Endothelial cell of hepatic sinusoid (primary cell): Measurements from ENCODE around the gene SLC15A1.

ENCODE experiments used
- in situ Hi-C: cut with HindIII; loops from 2 replicates; pipeline ENCODE4 v1.10.0; 2017; ENCODE audit warnings: low sequenced_read_pairs

SLC15A1 gene

DNA sequence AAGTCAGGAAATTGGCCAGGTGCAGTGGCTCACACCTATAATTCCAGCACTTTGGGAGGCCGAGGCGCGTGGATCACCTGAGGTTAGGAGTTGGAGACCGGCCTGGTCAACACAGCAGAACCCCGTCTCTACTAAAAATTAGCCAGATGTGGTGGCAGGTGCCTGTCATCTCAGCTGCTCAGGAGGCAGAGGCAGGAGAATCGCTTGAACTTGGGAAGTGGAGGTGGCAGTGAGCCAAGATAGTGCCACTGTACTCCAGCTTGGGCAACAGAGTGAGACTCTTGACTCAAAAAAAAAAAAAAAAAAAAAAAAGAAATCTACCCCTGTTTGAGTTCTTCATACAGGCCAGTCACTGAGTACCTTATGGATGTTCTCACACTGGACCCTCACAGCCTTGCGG, 42.0 kb downstream of the SLC15A1 start:
- in situ Hi-C loops = loop anchor here (10.0 kb wide), 1 partner anchor 184 kb away; no protein-coding TSS in a partner anchor

DNA sequence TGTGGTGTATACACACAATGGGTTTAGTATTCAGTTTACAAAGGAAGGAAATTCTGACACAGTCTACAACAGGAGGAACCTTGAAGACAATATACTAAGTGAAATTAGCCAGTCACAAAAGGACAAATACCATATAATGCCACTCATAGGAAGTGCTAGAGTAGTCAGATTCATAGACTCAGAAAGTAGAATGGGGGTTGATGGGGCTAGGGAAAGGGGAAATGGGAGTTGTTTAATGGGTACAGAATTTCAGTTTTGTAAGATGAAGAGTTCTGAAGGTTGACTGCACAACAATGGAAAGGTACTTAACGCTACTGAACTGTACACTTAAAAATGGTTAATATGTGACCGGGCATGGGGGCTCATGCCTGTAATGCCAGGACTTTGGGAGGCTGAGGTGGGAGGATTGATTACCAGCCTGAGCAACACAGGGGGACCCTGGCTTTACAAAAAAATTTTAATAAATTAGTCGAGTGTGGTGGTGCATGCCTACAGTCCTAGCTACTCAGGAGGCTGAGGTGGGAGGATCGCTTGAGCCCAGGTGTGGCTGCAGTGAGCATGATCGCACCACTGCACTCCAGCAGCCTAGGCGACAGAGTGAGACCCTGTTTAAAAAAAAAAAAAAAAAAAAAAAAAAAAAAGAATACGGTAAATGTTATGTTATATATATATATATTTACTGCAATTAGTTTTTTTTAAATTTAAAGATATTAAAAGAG, 45.0 kb downstream of the SLC15A1 start:
- in situ Hi-C loops = no loop called here

DNA sequence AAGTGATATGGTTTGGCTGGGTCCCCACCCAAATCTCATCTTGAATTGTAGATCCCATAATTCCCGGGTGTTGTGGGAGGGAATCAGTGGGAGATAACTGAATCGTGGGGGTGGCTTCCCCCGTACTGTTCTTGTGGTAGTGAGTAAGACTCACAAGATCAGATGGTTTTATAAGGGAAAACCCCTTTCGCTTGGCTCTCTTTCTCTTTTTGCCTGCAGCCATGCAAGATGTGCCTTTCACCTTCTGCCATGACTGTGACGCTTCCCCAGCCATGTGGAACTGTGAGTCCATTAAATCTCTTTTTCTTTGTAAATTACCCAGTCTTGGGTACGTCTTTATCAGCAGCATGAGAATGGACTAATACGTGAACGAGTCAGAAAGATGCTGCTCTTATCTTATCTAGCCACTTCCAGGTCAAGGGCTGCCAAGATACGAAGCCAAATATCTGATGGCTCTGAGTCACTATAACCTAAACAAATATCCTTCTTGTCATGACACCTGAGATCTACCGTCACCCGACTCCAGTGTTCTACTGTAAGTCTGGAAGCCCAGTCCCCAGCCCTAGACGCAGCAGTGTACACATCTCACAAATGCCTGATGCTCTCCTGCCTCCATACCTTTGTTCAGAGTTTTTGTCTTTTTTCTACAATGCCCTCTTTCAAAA, 45.9 kb downstream of the SLC15A1 start:
- in situ Hi-C loops = no loop called here

DNA sequence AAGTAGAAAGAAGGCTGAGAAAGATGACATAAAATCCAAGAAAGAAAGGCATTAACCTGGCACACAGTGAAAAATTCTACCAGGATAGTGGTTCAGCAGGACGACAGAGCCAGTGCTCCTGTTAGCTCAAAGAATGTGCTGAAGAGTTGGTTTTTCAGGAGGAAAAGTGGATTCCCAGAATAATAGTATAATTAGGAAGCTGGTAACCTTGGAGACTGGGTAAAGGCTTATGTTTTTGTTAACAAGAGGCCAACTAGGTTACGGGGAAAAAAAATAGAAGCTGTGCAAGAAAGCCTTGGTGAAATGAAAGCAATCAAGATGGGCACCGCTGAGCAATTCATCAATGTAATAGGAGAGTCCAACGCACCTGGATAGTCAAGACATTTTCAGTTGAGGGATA, 54.7 kb downstream of the SLC15A1 start:
- in situ Hi-C loops = no loop called here

DNA sequence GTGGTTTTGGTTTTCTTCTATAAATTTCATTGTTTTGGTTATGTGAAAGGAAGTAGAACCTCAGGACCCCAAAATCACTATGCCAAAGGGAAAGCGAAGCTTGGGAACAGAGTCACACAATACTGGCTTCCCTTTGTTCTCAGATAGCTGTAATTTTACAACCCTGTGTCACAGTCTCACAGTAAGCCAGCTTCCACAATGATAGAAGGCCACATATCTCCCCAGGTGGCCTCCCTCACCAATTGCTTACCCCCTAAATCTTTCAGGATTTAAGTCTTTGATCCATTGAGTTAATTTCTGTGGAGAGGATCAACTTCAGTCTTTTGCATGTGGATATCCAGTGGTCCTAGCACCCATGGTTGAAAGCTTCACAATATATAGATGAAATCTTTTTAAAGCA, 58.7 kb downstream of the SLC15A1 start:
- in situ Hi-C loops = no loop called here

DNA sequence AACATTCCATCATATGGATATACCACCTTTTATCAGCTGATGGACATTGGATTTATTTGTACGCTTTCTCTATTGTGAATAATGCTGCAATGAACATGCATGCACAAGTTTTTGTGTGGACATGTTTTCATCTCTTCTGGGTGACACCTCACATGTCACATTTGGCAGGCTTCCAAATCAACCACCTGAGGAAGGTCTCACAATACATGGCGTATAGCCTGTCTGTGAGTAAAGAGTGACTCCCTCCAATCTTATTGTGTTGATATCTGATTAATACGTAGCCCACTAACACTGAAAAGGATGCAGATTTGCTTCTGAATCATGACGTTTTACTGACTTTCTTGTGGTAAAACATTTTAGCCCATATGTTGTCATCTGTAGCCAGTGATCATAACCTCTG, 61.1 kb downstream of the SLC15A1 start:
- in situ Hi-C loops = no loop called here

DNA sequence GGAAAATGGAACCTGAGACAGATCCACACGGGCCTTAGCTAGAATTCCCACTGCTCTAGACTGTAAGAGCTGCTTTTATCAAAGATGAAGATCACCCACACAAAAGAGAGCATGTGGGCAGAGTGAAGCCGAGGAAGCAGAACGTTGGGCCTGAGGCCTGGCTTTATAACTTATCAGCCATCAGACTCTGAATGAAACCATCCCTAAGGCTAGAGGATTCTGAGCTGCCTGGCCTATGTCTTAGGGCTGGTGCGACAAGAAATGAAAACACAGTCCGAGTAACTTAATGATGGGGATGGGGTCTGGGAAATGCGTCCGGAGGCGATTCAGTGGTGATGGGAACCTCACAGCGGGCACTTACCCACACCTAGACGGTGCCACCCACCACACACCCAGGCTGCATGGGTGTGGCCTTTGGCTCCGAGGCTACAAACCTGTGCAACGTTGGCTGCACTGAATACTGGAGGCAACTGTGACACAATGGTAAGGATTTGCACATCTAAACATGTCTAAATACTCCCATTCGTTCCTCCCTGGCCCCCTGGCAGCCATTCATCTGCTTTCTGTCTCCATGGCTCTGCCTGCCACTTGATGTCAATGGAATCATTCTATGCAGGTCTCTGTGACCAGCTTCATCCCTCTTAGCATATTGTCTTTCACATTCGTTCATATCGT, 62.0 kb downstream of the SLC15A1 start:
- in situ Hi-C loops = no loop called here

DNA sequence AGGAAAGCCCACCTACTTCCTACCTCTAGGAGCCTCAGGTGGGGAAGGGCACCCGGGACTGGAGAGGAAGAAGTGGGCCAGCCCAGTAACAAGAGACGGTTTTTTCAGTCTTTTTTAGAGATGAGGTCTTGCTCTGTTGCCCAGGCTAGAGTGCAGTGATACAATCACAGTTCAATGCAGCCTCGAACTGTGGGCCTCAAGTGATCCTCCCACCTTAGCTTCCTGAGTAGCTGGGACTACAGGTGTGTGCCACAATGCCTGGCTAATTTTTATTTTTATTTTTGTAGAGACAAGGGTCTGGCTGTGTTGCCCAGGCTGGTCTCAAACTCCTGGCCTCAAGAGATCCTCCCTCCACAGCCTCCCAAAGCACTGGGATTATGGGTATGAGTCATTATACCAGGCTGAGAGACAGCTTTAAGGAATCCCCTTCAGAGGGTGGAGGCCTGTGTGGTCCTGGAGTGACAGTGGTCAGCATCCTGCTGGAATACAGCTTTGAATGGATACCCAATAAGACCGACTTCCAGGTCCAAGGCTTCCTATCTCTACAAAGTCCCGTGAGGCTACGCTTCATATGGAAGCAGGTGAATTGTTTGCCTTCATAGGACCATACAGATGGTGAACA, 63.0 kb downstream of the SLC15A1 start:
- in situ Hi-C loops = no loop called here

DNA sequence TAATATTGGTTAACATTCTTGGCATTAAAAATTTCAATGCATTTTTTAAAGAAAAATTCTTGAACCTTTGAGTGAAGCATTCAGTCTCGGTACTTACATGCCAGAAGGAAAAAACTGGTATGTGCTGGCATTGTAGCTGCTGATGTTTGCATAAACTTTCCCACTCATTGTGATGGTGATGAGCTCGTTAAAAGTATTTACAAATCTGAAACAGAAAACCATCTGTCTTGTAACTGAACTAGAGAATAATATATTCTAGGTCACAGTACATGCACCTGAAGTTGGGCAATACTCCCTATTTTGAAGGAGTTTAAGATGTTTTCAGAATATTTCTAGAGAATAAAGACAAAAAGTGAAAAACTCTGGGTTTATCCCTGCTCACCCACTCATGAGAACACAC, 64.1 kb downstream of the SLC15A1 start:
- in situ Hi-C loops = no loop called here

DNA sequence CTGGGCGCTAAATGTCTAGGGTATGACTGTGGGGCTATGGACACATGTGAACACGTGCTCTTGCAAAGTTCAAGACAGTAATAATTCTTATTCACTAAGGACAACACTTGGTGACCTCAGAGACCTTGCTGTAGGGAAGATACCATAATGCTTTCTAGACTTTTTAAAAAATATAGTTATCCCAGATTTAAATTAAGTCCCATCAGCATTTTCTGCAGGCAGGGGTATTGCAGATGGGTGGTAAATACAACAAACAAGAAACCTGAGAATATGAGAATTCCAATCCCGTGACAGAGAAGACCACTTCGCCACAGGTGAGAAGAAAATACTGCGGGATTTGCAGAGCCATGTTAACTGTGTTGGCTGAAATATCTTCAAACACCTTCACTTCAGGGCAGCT, 65.2 kb downstream of the SLC15A1 start:
- in situ Hi-C loops = no loop called here

DNA sequence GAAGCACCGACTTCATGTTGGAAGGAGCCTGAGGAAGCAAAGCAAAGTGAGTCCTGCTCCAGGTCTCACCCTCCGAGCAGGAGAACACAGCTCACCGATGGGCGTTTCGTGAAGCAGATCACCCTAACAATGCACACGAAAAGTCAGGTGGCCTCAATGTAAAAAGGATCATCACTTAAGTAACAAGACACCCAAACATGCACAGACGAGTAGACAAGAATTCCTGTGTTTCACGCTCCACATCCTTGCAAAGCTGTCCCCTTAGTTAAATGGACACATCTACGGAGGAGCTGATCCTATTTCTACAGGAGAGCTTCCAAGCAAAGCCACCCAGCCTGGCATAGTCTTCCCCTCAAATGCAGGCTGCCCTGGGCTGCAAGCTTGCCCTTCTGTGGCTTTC, 66.2 kb downstream of the SLC15A1 start:
- in situ Hi-C loops = no loop called here

DNA sequence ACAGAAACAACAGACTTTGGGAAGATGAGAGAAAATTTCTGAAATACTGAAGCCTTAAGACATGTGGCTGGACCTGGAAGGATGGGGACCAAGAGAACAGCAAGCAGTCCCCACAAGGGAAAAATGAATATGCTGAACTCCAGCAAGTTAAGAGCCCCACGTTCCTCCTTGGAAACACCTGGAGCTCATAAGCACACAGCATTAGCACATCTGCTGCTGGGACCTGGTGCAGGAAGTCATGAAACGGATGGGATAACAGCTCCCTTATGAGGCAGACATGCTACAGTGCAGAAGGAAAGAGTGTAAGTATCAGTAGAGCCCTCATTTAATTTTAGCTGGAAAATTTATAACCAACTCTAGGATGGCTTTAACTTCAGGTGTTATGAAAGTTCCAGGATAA, 67.3 kb downstream of the SLC15A1 start:
- in situ Hi-C loops = no loop called here

DNA sequence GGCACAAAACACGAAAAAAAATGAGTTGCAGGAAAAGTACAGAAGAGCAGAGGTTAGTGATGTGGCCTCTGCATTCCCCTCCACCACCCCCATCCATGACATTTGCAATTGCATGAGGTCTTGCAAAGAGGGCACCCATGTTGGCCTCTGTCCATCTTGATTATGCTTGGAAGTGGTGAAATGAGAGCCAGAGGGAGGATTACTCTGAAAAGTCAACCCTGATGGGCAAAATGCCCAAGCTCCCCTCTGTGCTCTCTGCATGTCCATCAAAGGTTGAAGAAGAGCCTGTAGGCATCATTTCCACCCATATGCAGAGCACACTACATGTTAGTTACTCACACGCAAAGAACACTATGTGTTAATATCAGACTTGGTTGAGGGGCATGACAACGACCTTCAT, 71.4 kb downstream of the SLC15A1 start:
- in situ Hi-C loops = no loop called here

DNA sequence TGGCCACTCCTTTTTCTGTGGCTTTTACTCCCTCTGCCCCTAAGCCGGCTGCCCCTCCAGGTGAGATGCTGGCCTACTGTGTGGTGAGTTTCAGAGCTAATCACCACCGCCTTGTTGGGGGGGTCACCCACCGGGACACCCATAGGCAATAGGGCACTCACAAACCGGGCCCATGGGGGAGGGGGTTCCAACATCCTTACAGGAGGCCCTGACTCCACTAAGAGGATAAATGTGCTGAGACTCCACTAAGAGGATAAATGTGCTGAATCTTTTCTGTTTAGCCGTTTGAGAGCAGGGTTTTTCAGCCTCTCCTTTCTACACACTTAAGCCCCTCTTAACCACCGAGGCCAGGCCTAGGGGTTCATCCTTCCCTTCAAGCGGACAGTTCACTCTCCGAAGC, 73.7 kb downstream of the SLC15A1 start:
- in situ Hi-C loops = no loop called here

DNA sequence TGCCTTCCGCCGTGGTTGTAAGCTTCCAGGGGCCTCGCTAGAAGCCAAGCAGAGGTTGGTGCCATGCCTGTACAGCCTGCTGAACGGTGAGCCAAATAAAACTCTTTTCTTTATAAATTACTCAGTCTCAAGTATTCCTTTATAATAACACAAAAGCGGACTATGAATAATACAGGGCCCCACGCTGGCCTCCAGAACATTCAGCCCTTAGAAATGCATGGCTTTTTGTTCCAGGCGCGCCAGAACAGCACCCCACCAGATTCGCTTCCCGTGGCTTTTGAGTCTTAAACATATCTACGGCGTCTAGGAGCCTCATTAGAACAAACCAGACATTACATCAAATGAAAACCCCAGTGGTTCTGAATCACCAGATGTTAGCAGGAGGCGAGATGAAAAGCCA, 75.1 kb downstream of the SLC15A1 start:
- in situ Hi-C loops = no loop called here

DNA sequence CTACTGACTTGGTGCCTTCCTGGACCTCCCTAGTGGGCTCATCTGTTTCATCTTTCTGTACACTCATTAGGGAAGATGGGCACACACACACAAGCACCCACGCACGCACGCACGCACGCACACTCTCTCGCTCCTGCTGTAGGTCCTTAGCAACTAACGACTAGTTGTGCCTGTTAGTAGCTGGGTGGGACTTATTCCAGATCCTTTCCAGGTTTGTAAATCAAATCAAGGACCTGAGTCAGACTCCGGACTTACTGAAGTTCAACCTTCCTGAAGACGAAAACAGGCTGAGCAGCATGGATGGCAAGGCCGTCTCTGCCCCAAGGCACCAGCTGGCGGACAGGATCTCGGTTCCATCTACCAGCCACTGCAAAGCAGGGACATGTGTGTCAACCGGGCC, 76.2 kb downstream of the SLC15A1 start:
- in situ Hi-C loops = no loop called here

DNA sequence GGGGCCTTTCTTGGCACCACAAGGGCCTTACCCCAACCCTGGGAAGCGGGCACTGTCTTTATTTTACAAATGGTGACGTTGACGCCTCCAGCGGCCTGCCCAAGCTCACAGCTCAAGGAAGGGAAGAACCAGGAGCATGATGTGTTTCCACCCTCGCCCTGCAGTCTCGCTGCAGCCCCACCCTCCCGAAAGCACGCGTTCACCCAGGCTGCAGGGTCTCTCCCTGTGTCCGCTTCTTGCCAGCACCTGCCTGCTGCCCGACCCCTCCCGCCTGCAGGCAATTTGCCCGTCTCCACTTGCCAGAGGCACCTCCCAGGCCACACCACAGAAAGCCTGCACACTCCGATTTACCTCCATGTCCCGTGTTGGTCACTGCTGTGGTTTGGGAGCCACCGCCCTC, 76.6 kb downstream of the SLC15A1 start:
- in situ Hi-C loops = no loop called here

DNA sequence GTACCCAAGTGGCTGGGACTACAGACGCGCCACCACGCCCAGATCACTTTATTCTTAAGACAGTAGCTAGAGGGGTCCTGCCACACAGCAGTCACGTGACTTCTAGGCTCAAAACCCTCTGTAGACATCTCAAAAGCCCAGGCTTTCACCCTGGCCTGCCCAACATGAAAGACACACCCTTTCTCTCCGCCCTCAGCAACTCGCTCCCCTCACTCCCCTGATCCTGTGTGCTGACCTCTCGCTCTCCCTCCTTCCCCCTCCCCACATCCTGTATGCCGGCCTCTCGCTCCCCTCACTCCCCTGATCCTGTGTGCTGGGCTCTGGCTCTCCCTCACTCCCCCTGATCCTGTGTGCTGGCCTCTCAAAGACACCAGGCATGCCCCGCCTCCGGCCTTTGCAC, 77.4 kb downstream of the SLC15A1 start:
- in situ Hi-C loops = no loop called here

DNA sequence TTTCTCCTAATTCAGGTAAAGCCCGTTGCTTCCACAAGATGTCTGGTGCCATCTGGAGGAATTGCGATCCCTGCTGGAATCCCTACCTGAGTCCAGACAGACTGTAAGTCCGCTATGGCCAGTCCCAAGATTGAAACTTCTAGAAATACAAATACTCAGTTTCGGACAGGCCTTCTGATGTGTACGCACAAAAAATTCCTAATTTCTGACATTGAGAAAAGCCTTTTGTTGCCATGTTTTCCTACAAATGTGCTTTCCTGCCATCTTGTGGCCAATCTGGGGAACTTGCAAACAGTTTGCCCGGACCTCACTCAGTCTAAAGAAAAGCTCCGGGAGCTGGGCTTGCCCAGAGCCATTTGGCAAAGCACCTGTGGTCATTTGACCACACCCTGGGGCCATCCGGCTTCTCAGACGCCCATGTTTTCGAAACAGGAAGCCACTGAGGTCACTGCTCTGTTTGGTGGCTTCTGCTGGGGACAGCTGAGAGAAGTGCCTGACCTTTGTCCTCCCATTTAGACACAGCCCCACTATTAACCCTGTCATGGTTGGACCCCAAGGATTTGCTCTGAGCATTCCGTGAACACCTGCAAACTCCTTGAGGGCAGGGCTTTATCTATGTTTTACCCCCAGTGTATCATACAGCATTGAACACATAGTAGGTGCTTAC, 79.4 kb downstream of the SLC15A1 start:
- in situ Hi-C loops = loop anchor here (25.0 kb wide), 2 partner anchors 536 to 661 kb away; partner anchors contain the start of gene FARP1

DNA sequence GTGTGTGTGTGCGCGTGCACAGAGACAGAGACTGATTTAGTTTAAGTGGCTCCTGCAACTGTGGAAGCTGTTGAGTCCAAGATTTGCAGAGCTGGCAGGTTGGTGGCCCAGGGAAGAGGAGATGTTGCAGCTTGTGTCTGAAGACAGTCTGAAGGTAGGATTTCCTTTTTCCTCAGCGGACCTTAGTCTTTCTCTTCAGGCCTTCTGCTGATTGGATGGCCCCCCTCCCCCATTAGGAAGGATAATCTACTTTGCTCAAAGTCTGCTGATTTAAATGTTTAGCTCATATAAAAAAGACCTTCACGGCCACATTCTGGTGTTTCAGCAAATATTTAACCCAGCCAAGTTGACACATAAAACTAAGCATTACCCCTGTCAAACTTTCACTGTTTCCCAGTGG, 84.3 kb downstream of the SLC15A1 start:
- in situ Hi-C loops = loop anchor here (5.0 to 25.0 kb wide), 4 partner anchors 86 to 656 kb away; partner anchors contain the start of gene FARP1

DNA sequence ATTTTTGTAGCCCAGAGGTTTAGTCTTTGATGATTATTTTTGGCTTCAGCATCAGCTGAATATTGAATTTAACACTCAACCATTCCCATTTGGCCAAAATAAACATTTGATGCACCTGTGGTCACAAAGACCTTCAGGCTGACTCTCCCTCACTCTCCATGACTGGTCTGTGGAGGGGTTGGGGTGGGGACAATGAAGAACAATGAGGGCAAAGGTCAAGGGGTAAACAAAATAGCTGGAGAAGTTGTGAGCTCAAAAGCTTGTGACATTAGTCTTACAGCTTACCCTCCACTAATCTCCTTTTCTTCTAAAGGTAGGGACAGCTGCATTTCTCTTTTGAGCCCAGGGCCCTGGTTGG, 86.9 kb downstream of the SLC15A1 start:
- in situ Hi-C loops = loop anchor here (5.0 to 25.0 kb wide), 4 partner anchors 83 to 653 kb away; partner anchors contain the start of gene FARP1
